ENCODE data around the gene NECTIN2. TPM values are rescaled to one million over a fixed set of nuclear protein-coding genes. Genes with fewer than 3 reads are reported as not detected.

NECTIN2 gene
- 0.17 and 0.35 TPM in 2 replicates for total RNA-seq

GRCh38 chr19:44845612-44846454 lies at the start of gene NECTIN2:
TSS of gene NECTIN2 (plus strand) at chr19:44846297. CDS start at chr19:44846526, 229 bp downstream.
- H3K27me3 Mint-ChIP-seq, result peaks cover 32% of the 10 kb centered on the region
- DNase-seq (peak; percentile 68), ATAC-seq (ENCODE audit: low read depth) (peak; percentile 73)
- intact Hi-C loops (cut with micrococcal nuclease), result loop anchor here (1.0 to 2.0 kb wide), 7 partner anchors 44 to 189 kb away; no protein-coding TSS in a partner anchor
- no peaks in the 10 kb centered on the region for H3K9me3 Mint-ChIP-seq
- ChIA-PET CTCF (interaction anchor here (0.7 to 1.0 kb wide), 2 partner anchors 122 to 157 kb away, joined by 4 to 5 read pairs; no protein-coding TSS in a partner anchor), POLR2A (interaction anchor here (0.6 to 1.1 kb wide), 2 partner anchors 122 to 1171 kb away, joined by 3 to 12 read pairs; no protein-coding TSS in a partner anchor)
- peak within 1 kb of the TSS; percentile 38 for H3K27ac Mint-ChIP-seq
- H3K4me3 Mint-ChIP-seq, result peak within 1 kb of the TSS; percentile 89
- no peak for TF ChIP-seq CTCF (IDR thresholded peaks at IDR 0.05)
- H3K36me3 Mint-ChIP-seq (ENCODE audit: low read depth), result no peaks in the 10 kb centered on the region
- H3K4me1 Mint-ChIP-seq, result peaks cover 31% of the 10 kb centered on the region

GRCh38 chr19:44796701-44797115 lies 49.4 kb upstream of the NECTIN2 start:
- Mint-ChIP-seq H3K27me3 (peaks cover 7% of the 10 kb centered on the region), H3K9me3 (no peaks in the 10 kb centered on the region), H3K27ac (no peak overlapping the region), H3K36me3 (ENCODE audit: low read depth) (no peaks in the 10 kb centered on the region), H3K4me1 (peaks cover 15% of the 10 kb centered on the region), H3K4me3 (no peak overlapping the region)
- POLR2A ChIA-PET, result no interaction called here
- intact Hi-C loops (cut with micrococcal nuclease), result no loop called here
- DNase-seq (no peak), ATAC-seq (ENCODE audit: low read depth) (no peak)
- CTCF ChIA-PET, result no interaction called here
- no peak for TF ChIP-seq CTCF (IDR thresholded peaks at IDR 0.05)

GRCh38 chr19:44799627-44800346 lies 46.3 kb upstream of the NECTIN2 start:
- Mint-ChIP-seq H3K4me1 (peaks cover 11% of the 10 kb centered on the region), H3K9me3 (no peaks in the 10 kb centered on the region), H3K27me3 (peaks cover 10% of the 10 kb centered on the region), H3K4me3 (no peak overlapping the region), H3K36me3 (ENCODE audit: low read depth) (no peaks in the 10 kb centered on the region), H3K27ac (no peak overlapping the region)
- CTCF ChIA-PET, result no interaction called here
- intact Hi-C loops (cut with micrococcal nuclease), result loop anchor here (2.0 kb wide), 1 partner anchor 45 kb away; no protein-coding TSS in a partner anchor
- no peak for DNase-seq
- no peak for TF ChIP-seq CTCF (IDR thresholded peaks at IDR 0.05)
- POLR2A ChIA-PET, result no interaction called here
- ATAC-seq (ENCODE audit: low read depth), result no peak

GRCh38 chr19:44800461-44800860 lies 45.6 kb upstream of the NECTIN2 start:
- Mint-ChIP-seq H3K4me3 (no peak overlapping the region), H3K9me3 (no peaks in the 10 kb centered on the region), H3K36me3 (ENCODE audit: low read depth) (no peaks in the 10 kb centered on the region), H3K4me1 (peaks cover 8% of the 10 kb centered on the region), H3K27ac (no peak overlapping the region), H3K27me3 (peaks cover 16% of the 10 kb centered on the region)
- peak; percentile 92 for ATAC-seq (ENCODE audit: low read depth)
- no peak for TF ChIP-seq CTCF (IDR thresholded peaks at IDR 0.05)
- ChIA-PET CTCF (no interaction called here), POLR2A (no interaction called here)
- DNase-seq, result peak; percentile 70
- intact Hi-C loops (cut with micrococcal nuclease), result loop anchor here (2.0 kb wide), 1 partner anchor 44 kb away; no protein-coding TSS in a partner anchor

Measured in activated B cell treated with CpG ODN at 0.5 μM for 24 hours (primary cell).